ENCODE data around the gene CCDC185.
"Not testable (repeated sequence)": the region's sequence is repeated elsewhere in the genome, so short reads cannot be mapped to it uniquely, and the experiment has no call there.

CCDC185 gene

GRCh38 chr1:223399393-223399792 is 6.2 kb downstream of the CCDC185 start:
- not testable (repeated sequence) for DNase-seq

DNA sequence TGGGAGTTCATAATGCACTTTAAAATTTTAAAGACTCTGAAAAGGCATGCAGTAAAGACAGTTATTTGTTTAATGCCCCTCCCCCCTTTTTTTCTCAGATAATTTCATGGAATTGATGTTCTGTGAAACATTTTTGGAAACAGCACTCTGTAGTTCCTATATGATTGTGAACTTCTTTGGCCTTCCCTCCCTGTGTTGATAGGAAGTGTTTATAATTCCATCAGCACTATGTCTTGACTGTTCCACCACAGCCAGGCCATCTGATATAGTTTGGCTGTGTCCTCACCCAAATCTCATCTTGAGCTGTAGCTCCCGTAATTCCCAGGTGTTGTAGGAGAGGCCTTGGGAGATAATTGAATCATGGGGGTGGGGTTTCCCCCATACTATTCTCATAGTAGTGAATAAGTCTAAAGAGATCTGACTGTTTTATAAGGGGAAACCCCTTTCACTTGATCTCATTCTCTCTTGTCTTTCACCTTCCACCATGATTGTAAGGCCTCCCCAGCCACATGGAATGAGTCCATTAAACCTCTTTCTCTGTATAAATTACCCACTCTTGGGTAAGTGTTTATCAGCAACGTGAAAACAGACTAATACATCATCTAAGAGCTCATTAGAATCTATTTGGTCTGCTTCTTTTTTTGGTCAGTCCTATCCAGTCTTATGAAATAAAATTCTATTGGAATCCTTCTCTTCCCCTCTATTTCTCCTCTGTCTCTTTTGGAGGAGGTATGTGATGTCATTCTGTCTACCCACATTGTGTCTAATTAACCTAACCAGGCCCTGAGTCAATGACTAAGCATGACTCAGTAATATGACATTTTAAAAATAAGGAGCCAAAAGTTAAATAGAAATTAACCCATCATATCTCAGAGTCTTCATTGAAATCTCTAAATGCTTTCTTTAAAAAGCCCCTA is 8.9 kb downstream of the CCDC185 start:
- DNase-seq, result no peak

- DNase-seq, result no peak
Observed at GRCh38 chr1:223402790-223403142, 9.6 kb downstream of the CCDC185 start.

DNA sequence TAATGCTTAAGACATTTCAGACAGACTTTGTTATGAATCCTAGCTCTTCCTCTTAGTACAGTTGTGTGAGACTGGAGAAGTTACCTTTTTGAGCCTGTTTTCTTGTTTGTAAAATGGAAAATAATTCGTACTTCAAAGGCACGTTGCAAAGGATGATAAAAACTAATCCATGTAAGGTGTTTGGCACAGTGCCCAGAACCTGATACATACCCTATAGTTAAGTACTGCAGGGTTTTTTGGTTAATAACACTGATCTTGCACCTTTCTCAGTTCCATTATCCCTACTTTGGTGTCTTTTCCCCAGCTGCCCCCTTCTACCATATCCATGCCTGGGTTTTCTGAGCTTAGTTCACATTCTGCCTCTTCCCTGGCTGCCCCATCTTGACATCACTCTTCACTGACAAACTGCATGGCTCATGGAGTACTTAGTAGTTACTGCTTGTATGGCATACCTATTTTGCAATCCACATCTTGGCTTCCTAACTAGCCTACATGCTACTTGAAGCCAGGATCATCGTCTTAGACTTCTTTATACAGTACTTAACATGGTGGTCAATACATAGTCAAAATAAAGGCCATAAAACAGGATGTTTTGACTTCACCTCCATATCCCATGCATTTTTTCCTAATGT is 10.1 kb downstream of the CCDC185 start:
- DNase-seq, result no peak

GRCh38 chr1:223405507-223405906 is 12.3 kb downstream of the CCDC185 start:
- DNase-seq, result no peak

DNA sequence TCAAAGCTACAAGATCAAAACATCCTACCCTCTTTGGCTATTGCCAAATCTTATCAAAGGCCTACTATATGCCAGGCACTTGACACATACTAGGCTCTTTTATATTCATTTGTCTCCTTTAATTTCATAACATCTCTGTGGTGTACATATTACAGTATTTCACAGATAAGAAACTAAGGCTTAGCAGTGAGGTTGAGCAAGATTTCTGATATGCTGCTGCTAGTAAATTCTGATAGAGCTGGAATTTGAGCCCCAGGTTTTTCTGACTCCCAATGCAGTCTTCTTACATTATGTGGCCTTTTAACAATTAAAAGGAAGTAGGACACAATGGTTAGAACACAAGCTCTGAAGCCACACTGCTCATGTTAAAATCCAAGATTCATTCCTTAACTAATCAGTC is 16.8 kb downstream of the CCDC185 start:
- no peak for DNase-seq

GRCh38 chr1:223411309-223411708 is 18.1 kb downstream of the CCDC185 start:
- DNase-seq, result no peak

DNA sequence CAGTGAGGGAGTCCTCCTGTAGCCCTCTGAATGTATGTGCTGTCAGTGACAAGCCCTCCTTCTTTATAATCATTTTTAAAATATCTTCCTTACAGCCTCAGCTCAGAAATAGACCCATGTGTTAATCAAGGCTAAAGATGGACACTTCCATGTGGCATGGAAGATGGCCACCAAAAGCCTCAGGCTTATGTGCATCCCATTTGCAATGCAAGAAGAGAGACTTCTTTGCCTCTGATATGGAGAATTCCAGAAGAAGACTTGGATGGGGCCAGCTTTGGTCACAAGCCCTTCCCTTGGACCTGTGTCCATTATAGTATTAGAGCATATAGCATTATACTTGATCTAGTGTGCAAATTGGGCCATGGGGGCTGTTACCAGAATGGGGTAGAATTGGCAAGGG is 18.5 kb downstream of the CCDC185 start:
- no peak for DNase-seq

DNA sequence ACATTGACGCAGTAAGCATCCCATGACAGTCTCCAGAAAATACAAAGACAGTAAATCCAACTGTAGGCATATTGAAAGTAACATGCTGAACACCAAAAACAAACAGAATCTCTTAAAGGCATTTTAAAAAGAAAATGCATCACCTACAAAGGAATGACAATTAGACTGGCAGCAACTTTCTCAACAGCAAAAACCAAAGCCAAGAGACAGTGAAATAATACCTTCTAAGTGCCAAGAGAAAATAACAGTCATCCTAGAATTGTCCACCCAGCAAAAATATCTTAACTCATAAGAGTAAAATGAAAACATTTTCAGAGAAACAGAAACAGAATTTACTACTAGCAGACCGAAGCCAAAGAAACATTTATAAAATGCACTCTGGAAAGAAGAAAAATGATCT is 20.0 kb downstream of the CCDC185 start:
- no peak for DNase-seq

- no peak for DNase-seq
Observed at GRCh38 chr1:223417444-223417843, 24.2 kb downstream of the CCDC185 start.

GRCh38 chr1:223417903-223418663 is 24.9 kb downstream of the CCDC185 start:
- DNase-seq, result no peak

DNA sequence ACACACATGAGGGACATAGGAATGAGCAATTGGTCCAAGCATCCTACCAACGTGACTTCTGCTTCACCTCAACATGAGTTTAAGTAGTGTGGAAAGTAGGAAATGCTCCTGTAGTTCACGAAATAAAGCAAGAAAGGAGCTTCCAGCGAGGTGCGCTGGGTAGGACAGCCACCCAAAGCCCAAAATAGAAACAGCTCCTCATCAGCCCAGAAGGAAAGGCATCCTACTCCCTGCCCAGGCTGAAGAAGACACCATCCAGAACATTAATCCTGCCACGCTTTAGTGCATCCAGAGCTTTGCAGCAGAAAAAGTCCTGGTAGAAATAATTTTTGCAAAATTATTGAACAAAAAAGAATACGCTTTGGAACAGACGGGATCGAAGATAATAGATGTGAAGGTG is 25.9 kb downstream of the CCDC185 start:
- no peak for DNase-seq

GRCh38 chr1:223419561-223419960 is 26.3 kb downstream of the CCDC185 start:
- no peak for DNase-seq

DNA sequence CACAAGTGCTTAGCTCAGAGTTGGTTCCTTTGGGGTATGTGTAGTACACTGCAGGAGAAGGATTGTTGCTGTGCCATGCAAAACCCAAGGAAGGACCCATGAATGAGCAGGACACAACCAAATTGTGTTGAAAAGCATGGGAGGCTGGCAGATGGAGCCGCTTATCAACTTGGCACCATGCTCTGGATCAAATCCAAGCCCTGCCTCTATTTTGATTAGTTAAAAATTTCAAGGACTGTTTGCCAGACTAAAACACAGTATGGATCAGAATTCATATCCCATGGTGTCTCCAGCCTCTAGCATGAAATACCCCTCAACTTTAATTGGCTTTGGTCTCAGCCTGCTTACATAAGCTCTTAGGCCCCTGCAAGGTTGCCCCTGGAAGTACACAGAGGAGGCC is 27.8 kb downstream of the CCDC185 start:
- no peak for DNase-seq

- DNase-seq, result no peak
Observed at GRCh38 chr1:223421676-223422075, 28.5 kb downstream of the CCDC185 start.

GRCh38 chr1:223422911-223423310 is 29.7 kb downstream of the CCDC185 start:
- no peak for DNase-seq

DNA sequence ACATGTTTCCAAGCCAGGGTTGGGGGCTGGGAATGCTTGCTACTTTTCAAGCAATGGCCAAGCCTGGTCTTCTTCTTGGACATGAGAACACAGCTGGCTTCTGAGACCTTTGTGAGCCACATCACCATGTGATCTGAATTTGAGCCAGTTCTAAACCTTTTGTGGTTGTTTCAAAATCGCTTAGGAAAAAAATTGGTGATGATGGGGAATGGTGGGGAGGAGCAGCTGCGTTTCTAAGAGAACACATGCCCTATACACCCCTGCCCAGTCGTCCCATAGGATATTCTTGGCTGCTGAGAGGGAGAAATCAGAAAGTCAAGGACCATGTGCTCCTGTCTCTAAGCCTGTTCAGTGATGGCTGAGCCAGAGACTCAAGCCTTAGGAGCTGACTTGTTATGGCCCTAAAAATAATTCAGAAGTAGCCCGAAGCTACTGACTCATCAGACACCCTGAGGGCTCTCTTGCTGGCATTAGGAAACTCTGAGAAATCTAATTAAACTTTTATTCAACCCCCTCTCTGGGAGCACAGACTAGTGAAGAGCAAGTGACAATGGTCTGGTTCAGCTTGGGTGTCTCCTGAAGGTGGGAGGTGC is 30.5 kb downstream of the CCDC185 start:
- no peak for DNase-seq

DNA sequence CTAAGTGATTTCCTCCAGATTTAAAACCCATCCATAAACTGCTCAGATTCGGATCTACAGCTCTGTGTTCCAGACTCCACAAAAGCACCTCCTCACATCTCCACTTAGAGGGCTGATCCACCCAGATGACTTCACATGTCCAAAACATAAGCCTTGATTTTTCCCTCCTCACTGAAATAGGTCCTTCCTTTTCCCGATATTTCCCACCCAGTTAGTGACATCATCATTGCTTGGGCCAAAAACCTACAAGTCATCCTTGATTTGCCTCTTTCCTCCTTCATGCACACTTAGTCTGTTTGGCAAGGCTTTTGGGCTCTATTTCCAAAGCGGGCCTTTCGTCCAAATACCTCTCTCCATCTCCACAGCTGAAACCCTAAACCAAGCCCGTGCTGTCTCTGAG is 32.3 kb downstream of the CCDC185 start:
- DNase-seq, result no peak

DNA sequence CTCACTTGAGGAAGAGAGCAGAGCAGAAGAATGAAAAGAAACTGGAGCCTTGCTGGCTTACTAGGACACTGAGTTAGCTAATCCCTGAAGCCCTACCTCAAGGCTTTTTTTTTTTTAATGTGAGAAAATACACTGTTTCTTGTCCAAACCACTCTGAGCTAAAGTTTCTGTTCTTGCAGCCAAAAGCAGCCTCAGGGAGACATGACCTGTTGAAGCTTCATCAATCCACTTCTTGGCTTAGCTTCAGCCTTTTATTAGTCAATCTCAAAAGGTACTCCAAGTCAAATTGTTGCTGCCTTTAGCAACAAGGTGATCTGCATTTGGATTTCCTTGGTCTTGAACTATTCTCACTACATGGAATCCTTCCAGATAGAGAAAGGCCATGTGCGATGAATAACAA is 33.7 kb downstream of the CCDC185 start:
- DNase-seq, result no peak

- no peak for DNase-seq
Observed at GRCh38 chr1:223429313-223429731, 36.1 kb downstream of the CCDC185 start.

- DNase-seq, result no peak
Observed at GRCh38 chr1:223429821-223430220, 36.6 kb downstream of the CCDC185 start.

DNA sequence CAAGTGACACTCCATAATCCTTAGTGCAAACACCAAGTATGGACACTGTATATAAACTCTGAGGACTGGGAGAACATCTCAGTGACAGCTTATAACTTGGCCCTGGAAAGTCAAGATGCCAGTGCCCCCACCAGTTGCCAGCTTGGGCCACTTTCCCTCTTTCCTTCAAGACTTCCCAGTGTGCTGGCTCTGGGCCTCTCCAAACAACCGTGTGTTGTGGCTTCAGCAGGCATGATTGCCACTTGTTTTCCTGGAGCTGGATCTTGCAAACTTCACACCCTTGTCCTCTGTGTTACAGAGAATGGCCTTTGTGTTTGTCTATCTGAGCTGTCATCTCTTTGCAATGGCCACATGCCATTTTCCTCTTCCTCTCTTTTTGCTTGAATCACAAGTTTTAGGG is 37.0 kb downstream of the CCDC185 start:
- DNase-seq, result no peak

GRCh38 chr1:223437151-223437550 is 43.9 kb downstream of the CCDC185 start:
- DNase-seq, result no peak
